Measurements from ENCODE around the gene PRPF39. TPM values are rescaled to one million over a fixed set of nuclear protein-coding genes. Genes with fewer than 3 reads are reported as not detected.

The PRPF39 gene
- total and polyA plus RNA-seq, 2 of the 13 experiments (the other 11 are each of a cell fraction or from before 2014, with no cell fraction given): 44.2 to 65.0 TPM

- Histone ChIP-seq H3K27ac (ENCODE audit: extremely low read length, insufficient read depth, low read length) (no peak overlapping the region), H3K9me3 (ENCODE audit: low read length) (no peaks in the 10 kb centered on the region), H3K4me1 (ENCODE audit: insufficient read depth, low read length) (peaks cover 7% of the 10 kb centered on the region), H3K9ac (ENCODE audit: insufficient read depth, low read depth, low read length) (no peak overlapping the region), H3K79me2 (ENCODE audit: insufficient read depth, low read length) (no peaks in the 10 kb centered on the region), H3K4me2 (ENCODE audit: low read depth, low read length) (no peak overlapping the region), H3K36me3 (replicated peaks in 1 of 2; ENCODE audit: control insufficient read depth in 1 of 2, insufficient read depth in 2 of 2, low read length in 2 of 2) (peaks cover 3 to 6% of the 10 kb centered on the region in 2 experiments; a peak in 2 of 5 replicates), H3K4me3 (replicated peaks in 1 of 3; ENCODE audit: insufficient read depth in 1 of 3, low read depth in 2 of 3, low read length in 3 of 3) (no peak overlapping the region), H3K27me3 (ENCODE audit: control insufficient read depth in 1 of 2, insufficient read depth in 2 of 2, low read length in 2 of 2) (no peaks in the 10 kb centered on the region), H4K20me1 (ENCODE audit: insufficient read depth, low read length) (no peaks in the 10 kb centered on the region), H2AFZ (ENCODE audit: low read length) (no peak overlapping the region)
- in situ Hi-C loops (cut with HindIII; ENCODE audit: extremely low pct_ligation_motif_present, low pct_unique_long_range_greater_than_20kb) (no loop called here), intact Hi-C loops (cut with micrococcal nuclease; ENCODE audit: unreplicated experiment) (no loop called here)
- POLR2A ChIA-PET: no interaction called here
- TF ChIP-seq ZNF331 (CRISPR knock-in tag; IDR thresholded peaks at IDR 0.05) (no peak), ZNF337 (CRISPR knock-in tag; IDR thresholded peaks at IDR 0.05; ENCODE audit: borderline replicate concordance, low read depth) (no peak), ZNF615 (CRISPR knock-in tag; IDR thresholded peaks at IDR 0.05; ENCODE audit: borderline replicate concordance) (no peak), ZNF44 (CRISPR knock-in tag; IDR thresholded peaks at IDR 0.05) (no peak), GTF2F1 (IDR thresholded peaks at IDR 0.05; ENCODE audit: low read length) (no peak), CSRNP2 (CRISPR knock-in tag; conservative IDR thresholded peaks at IDR 0.05; ENCODE audit: low read depth) (no peak), ZBTB8A (CRISPR knock-in tag; IDR thresholded peaks at IDR 0.05; ENCODE audit: borderline replicate concordance, low read depth) (no peak), NPAS2 (CRISPR knock-in tag; IDR thresholded peaks at IDR 0.05; ENCODE audit: borderline replicate concordance) (no peak)
- TF ChIP-seq, protein P1, sequence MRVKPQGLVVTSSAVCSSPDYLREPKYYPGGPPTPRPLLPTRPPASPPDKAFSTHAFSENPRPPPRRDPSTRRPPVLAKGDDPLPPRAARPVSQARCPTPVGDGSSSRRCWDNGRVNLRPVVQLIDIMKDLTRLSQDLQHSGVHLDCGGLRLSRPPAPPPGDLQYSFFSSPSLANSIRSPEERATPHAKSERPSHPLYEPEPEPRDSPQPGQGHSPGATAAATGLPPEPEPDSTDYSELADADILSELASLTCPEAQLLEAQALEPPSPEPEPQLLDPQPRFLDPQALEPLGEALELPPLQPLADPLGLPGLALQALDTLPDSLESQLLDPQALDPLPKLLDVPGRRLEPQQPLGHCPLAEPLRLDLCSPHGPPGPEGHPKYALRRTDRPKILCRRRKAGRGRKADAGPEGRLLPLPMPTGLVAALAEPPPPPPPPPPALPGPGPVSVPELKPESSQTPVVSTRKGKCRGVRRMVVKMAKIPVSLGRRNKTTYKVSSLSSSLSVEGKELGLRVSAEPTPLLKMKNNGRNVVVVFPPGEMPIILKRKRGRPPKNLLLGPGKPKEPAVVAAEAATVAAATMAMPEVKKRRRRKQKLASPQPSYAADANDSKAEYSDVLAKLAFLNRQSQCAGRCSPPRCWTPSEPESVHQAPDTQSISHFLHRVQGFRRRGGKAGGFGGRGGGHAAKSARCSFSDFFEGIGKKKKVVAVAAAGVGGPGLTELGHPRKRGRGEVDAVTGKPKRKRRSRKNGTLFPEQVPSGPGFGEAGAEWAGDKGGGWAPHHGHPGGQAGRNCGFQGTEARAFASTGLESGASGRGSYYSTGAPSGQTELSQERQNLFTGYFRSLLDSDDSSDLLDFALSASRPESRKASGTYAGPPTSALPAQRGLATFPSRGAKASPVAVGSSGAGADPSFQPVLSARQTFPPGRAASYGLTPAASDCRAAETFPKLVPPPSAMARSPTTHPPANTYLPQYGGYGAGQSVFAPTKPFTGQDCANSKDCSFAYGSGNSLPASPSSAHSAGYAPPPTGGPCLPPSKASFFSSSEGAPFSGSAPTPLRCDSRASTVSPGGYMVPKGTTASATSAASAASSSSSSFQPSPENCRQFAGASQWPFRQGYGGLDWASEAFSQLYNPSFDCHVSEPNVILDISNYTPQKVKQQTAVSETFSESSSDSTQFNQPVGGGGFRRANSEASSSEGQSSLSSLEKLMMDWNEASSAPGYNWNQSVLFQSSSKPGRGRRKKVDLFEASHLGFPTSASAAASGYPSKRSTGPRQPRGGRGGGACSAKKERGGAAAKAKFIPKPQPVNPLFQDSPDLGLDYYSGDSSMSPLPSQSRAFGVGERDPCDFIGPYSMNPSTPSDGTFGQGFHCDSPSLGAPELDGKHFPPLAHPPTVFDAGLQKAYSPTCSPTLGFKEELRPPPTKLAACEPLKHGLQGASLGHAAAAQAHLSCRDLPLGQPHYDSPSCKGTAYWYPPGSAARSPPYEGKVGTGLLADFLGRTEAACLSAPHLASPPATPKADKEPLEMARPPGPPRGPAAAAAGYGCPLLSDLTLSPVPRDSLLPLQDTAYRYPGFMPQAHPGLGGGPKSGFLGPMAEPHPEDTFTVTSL (CRISPR knock-in tag; IDR thresholded peaks at IDR 0.05; ENCODE audit: borderline replicate concordance): no peak
- no peak for DNase-seq (ENCODE audit: low spot score)
- no peak for FAIRE-seq
- CTCF ChIA-PET (ENCODE audit: low intra/inter-chr PET ratio, low total read pairs): interaction anchor here (0.6 kb wide), 1 partner anchor 76 kb away, joined by 3 read pairs; no protein-coding TSS in a partner anchor
- no peak for ATAC-seq
- WGBS (ENCODE audit: low lambda C conversion rate): 95% methylated on average over 2 of the region's 2 CpGs
- BruUV-seq (replicated peaks): no TSS peak
These were observed 35.5 kb upstream of the PRPF39 start for GRCh38 chr14:45048385-45048784.

Data from HepG2 (cell line).